Activated CD8-positive, alpha-beta T cell treated with anti-CD3 and anti-CD28 coated beads for 36 hours (primary cell): ENCODE results near the gene AFDN. TPM values are rescaled to one million over a fixed set of nuclear protein-coding genes. Genes with fewer than 3 reads are reported as not detected.

Source experiments
- ATAC-seq: fragments of 200-7000 bp; cut with Tn5 transposase; one replicate; pipeline ENCODE4 v1.10.0; 2021; ENCODE audit warnings: mild to moderate bottlenecking, moderate library complexity
- CTCF ChIA-PET: fragments of 350-600 bp; sonication (Branson Sonifier 250); formaldehyde crosslinking; loops from one replicate; lab custom pipeline; 2021; ENCODE audit warnings: antibody characterized with exemption; lab: Charles Lee
- POLR2A ChIA-PET: fragments of 350-600 bp; sonication (Branson Sonifier 250); formaldehyde crosslinking; loops from one replicate; lab custom pipeline; 2021; ENCODE audit warnings: antibody characterized with exemption; lab: Charles Lee
- DNase-seq: peaks from one replicate; pipeline ENCODE4 v3.0.0-alpha.2; 2020
- H3K27ac Mint-ChIP-seq: one replicate; pipeline ENCODE4 v1.8.0; 2021; ENCODE audit warnings: mild to moderate bottlenecking, mixed read lengths
- H3K27me3 Mint-ChIP-seq: one replicate; pipeline ENCODE4 v1.8.0; 2021; ENCODE audit warnings: mixed read lengths
- H3K36me3 Mint-ChIP-seq: one replicate; pipeline ENCODE4 v1.8.0; 2021; ENCODE audit warnings: low read depth, mixed read lengths
- H3K4me1 Mint-ChIP-seq: one replicate; pipeline ENCODE4 v1.8.0; 2021; ENCODE audit warnings: low read depth, mixed read lengths
- H3K4me3 Mint-ChIP-seq: one replicate; pipeline ENCODE4 v1.8.0; 2021; ENCODE audit warnings: mild to moderate bottlenecking, moderate library complexity, mixed read lengths
- H3K9me3 Mint-ChIP-seq: one replicate; pipeline ENCODE4 v1.8.0; 2021; ENCODE audit warnings: mixed read lengths
- CTCF ChIP-seq: fragments of 200-600 bp; IDR thresholded peaks from one replicate; pipeline ENCODE4 v1.8.0; 2022; ENCODE audit warnings: antibody characterized with exemption, mild to moderate bottlenecking
- intact Hi-C: fragments of 100-400 bp; cut with micrococcal nuclease; formaldehyde crosslinking; loops from one replicate; pipeline ENCODE4 v1.10.0; 2022
- total RNA-seq, 2 experiments: library from RNA; stranded (reverse); gene quantifications; one replicate each; pipeline ENCODE4 v1.2.3, GENCODE V29; 2021

Gene AFDN
- total RNA-seq, 2 experiments from 2014 or later: 13.0 to 14.1 TPM

GRCh38 chr6:167826230-167826895 lies 348 bp upstream of the AFDN start:
- Mint-ChIP-seq H3K27me3 (peaks cover 59% of the 10 kb centered on the region), H3K4me3 (peak overlapping the region; percentile 79), H3K9me3 (no peaks in the 10 kb centered on the region), H3K4me1 (peaks cover 24% of the 10 kb centered on the region), H3K36me3 (peaks cover 1% of the 10 kb centered on the region), H3K27ac (no peak overlapping the region)
- peak; percentile 39 for TF ChIP-seq CTCF
- ChIA-PET CTCF (no interaction called here), POLR2A (no interaction called here)
- DNase-seq (peak; percentile 61), ATAC-seq (peak; percentile 91)
- intact Hi-C loops: no loop called here

- intact Hi-C loops: no loop called here
- ATAC-seq: no peak
- H3K36me3 Mint-ChIP-seq: peaks cover 1% of the 10 kb centered on the region
- no peak for TF ChIP-seq CTCF
- no peaks in the 10 kb centered on the region for H3K9me3 Mint-ChIP-seq
- ChIA-PET POLR2A (interaction anchor here (1.0 kb wide), 1 partner anchor 12 kb away, joined by 3 read pairs; no protein-coding TSS in a partner anchor), CTCF (interaction anchor here (1.0 to 1.5 kb wide), 2 partner anchors 39 to 477 kb away, joined by 3 read pairs; no protein-coding TSS in a partner anchor)
- H3K4me3 Mint-ChIP-seq: peak overlapping the region; percentile 75
- H3K27ac Mint-ChIP-seq: no peak overlapping the region
- H3K27me3 Mint-ChIP-seq: peaks cover 63% of the 10 kb centered on the region
- peak; percentile 20 for DNase-seq
- H3K4me1 Mint-ChIP-seq: peaks cover 35% of the 10 kb centered on the region
These were observed 1.0 kb downstream of the AFDN start for GRCh38 chr6:167827583-167828324.

- Mint-ChIP-seq H3K4me3 (peak overlapping the region; percentile 75), H3K9me3 (no peaks in the 10 kb centered on the region), H3K4me1 (peaks cover 42% of the 10 kb centered on the region), H3K36me3 (peaks cover 1% of the 10 kb centered on the region), H3K27ac (no peak overlapping the region), H3K27me3 (peaks cover 67% of the 10 kb centered on the region)
- ATAC-seq (no peak), DNase-seq (no peak)
- TF ChIP-seq CTCF: no peak
- intact Hi-C loops: no loop called here
- POLR2A ChIA-PET: interaction anchor here (1.0 kb wide), 1 partner anchor 11 kb away, joined by 3 read pairs; no protein-coding TSS in a partner anchor
- CTCF ChIA-PET: interaction anchor here (1.0 to 1.5 kb wide), 2 partner anchors 38 to 477 kb away, joined by 3 read pairs; no protein-coding TSS in a partner anchor
These were observed 1.7 kb downstream of the AFDN start for GRCh38 chr6:167828325-167828956.

GRCh38 chr6:167829513-167829912 lies 2.8 kb downstream of the AFDN start:
- intact Hi-C loops: no loop called here
- ATAC-seq (no peak), DNase-seq (no peak)
- H3K9me3 Mint-ChIP-seq: no peaks in the 10 kb centered on the region
- H3K4me1 Mint-ChIP-seq: peaks cover 43% of the 10 kb centered on the region
- H3K27ac Mint-ChIP-seq: no peak overlapping the region
- POLR2A ChIA-PET: no interaction called here
- peaks cover 63% of the 10 kb centered on the region for H3K27me3 Mint-ChIP-seq
- no peak overlapping the region for H3K4me3 Mint-ChIP-seq
- peaks cover 1% of the 10 kb centered on the region for H3K36me3 Mint-ChIP-seq
- CTCF ChIA-PET: no interaction called here
- no peak for TF ChIP-seq CTCF
